HCT116 (cell line): Measurements from ENCODE around the gene SLC24A3. TPM values are rescaled to one million over a fixed set of nuclear protein-coding genes. Genes with fewer than 3 reads are reported as not detected.

Experiments
- ATAC-seq: fragments of 200-7000 bp; cut with Tn5 transposase; 2 replicates; pipeline ENCODE4 v1.9.1; 2020; ENCODE audit warnings: mild to moderate bottlenecking, moderate library complexity
- BruUV-seq: library from RNA; stranded (reverse); fragments of 400-500 nt; replicated peaks from 2 replicates; lab custom pipeline; 2021; lab: Mats Ljungman, UMichigan
- CTCF ChIA-PET: fragments of 300-600 bp; sonication (Branson Sonifier 250); formaldehyde crosslinking; loops from one replicate; lab custom pipeline; 2021; ENCODE audit warnings: antibody characterized with exemption; lab: Charles Lee
- POLR2A ChIA-PET: fragments of 300-600, 350-600 bp; sonication (Branson Sonifier 250); formaldehyde crosslinking; loops from one replicate; lab custom pipeline; 2021; ENCODE audit warnings: antibody characterized with exemption; lab: Charles Lee
- RAD21 ChIA-PET, 2 experiments: fragments of 300-600 bp; sonication (Branson Sonifier 250); formaldehyde crosslinking; loops; one replicate each; lab custom pipeline; 2023; ENCODE audit warnings: low total read pairs in 2 of 2; ENCODE audit not compliant: uncharacterized antibody in 2 of 2, unreplicated experiment in 2 of 2, low non-redundant PET in 1 of 2; lab: Charles Lee
- DNase-seq: peaks from one replicate; pipeline ENCODE4 v3.0.0-alpha.2; 2010; ENCODE audit warnings: low read depth, low spot score
- H2AFZ ChIP-seq: fragments of 200-600 bp; shearing (Covaris generic), sonication (generic); 2 replicates; pipeline ENCODE4 v1.6.1; 2017; ENCODE audit warnings: low read depth, mixed run types, mixed read lengths, antibody characterized with exemption, low read length; ENCODE audit not compliant: poor library complexity, severe bottlenecking
- H3K27ac ChIP-seq: 2 replicates; pipeline ENCODE4 v1.5.1; 2012; ENCODE audit warnings: low read depth, low read length
- H3K27me3 ChIP-seq: fragments of 200-600 bp; sonication (generic); 2 replicates; pipeline ENCODE4 v1.6.1; 2016; ENCODE audit warnings: mixed run types, low read length, mixed read lengths; ENCODE audit not compliant: insufficient read depth
- H3K36me3 ChIP-seq, 2 experiments: fragments of 200-500 bp in 1 of 2; fragments of 200-600 bp in 1 of 2; sonication (Bioruptor generic) in 1 of 2; sonication (generic) in 1 of 2; 2 replicates each; pipeline versions ENCODE4 v1.5.1 to v1.6.1; 2014 to 2016; ENCODE audit warnings: low read length in 2 of 2, inconsistent platforms in 1 of 2, mixed read lengths in 1 of 2, mixed run types in 1 of 2; ENCODE audit not compliant: insufficient read depth in 2 of 2, control insufficient read depth in 1 of 2
- H3K4me1 ChIP-seq, 2 experiments: fragments of 200-600 bp in 1 of 2; sonication (generic) in 1 of 2; 2 replicates each; pipeline versions ENCODE4 v1.5.1 to v1.6.1; 2012 to 2017; ENCODE audit warnings: low read length in 2 of 2, inconsistent platforms in 1 of 2, mild to moderate bottlenecking in 1 of 2, mixed read lengths in 1 of 2, mixed run types in 1 of 2, moderate library complexity in 1 of 2; ENCODE audit not compliant: insufficient read depth in 2 of 2, control insufficient read depth in 1 of 2
- H3K4me2 ChIP-seq: fragments of 200-600 bp; sonication (generic); 2 replicates; pipeline ENCODE4 v1.6.1; 2017; ENCODE audit warnings: mixed run types, low read length, mixed read lengths
- H3K4me3 ChIP-seq, 2 experiments: fragments of 200-600 bp in 1 of 2; sonication (generic) in 1 of 2; replicated peaks in 1 of 2; 2 replicates each; pipeline ENCODE4 v1.5.1; 2011 to 2016; ENCODE audit warnings: low read length in 2 of 2, control low read depth in 1 of 2, low read depth in 1 of 2, mild to moderate bottlenecking in 1 of 2, mixed read lengths in 1 of 2, mixed run types in 1 of 2
- H3K79me2 ChIP-seq: fragments of 200-600 bp; sonication (generic); 2 replicates; pipeline ENCODE4 v1.6.1; 2017; ENCODE audit warnings: mild to moderate bottlenecking, mixed run types, low read length, moderate library complexity, mixed read lengths; ENCODE audit not compliant: insufficient read depth
- H3K9ac ChIP-seq: fragments of 200-600 bp; sonication (generic); 2 replicates; pipeline ENCODE4 v1.6.1; 2016; ENCODE audit warnings: low read length, mixed read lengths
- H3K9me2 ChIP-seq: fragments of 200-600 bp; sonication (generic), shearing (Covaris generic); 2 replicates; pipeline ENCODE4 v1.6.1; 2017; ENCODE audit warnings: mixed run types, mild to moderate bottlenecking, moderate library complexity; ENCODE audit not compliant: insufficient read depth
- H3K9me3 ChIP-seq, 2 experiments: fragments of 200-500 bp in 1 of 2; fragments of 200-600 bp in 1 of 2; sonication (Bioruptor generic) in 1 of 2; sonication (generic) in 1 of 2; 2 replicates each; pipeline ENCODE4 v1.6.1; 2014 to 2017; ENCODE audit warnings: low read length in 2 of 2, mixed read lengths in 2 of 2, inconsistent platforms in 1 of 2, low read depth in 1 of 2, mild to moderate bottlenecking in 1 of 2, mixed run types in 1 of 2, moderate library complexity in 1 of 2; ENCODE audit not compliant: control insufficient read depth in 1 of 2, insufficient read depth in 1 of 2
- H4K20me1 ChIP-seq: fragments of 200-600 bp; sonication (generic), shearing (Covaris generic); 2 replicates; pipeline ENCODE4 v1.6.1; 2017; ENCODE audit warnings: mixed run types, mild to moderate bottlenecking, moderate library complexity; ENCODE audit not compliant: insufficient read depth
- EGR1 ChIP-seq: IDR thresholded peaks from 2 replicates; pipeline ENCODE4 v1.6.1; 2012; ENCODE audit warnings: low read depth
- POLR2A ChIP-seq: IDR thresholded peaks from 2 replicates; pipeline ENCODE4 v1.7.0; 2011; ENCODE audit warnings: borderline replicate concordance; ENCODE audit not compliant: insufficient read depth, insufficient read length; ENCODE audit errors: extremely low read depth
- POLR2AphosphoS5 ChIP-seq: IDR thresholded peaks from 2 replicates; pipeline ENCODE4 v1.6.1; 2011; ENCODE audit warnings: mild to moderate bottlenecking, low read depth, low read length, moderate library complexity
- REST ChIP-seq: IDR thresholded peaks from 2 replicates; pipeline ENCODE4 v1.6.1; 2012; ENCODE audit warnings: low read depth
- SP1 ChIP-seq: IDR thresholded peaks from 2 replicates; pipeline ENCODE4 v1.6.1; 2012; ENCODE audit warnings: low read depth
- SRF ChIP-seq: IDR thresholded peaks from 2 replicates; pipeline ENCODE4 v1.6.1; 2012; ENCODE audit warnings: low read depth
- ZNF274 ChIP-seq: fragments of 200-500 bp; sonication (Bioruptor generic); IDR thresholded peaks from 2 replicates; pipeline ENCODE4 v1.6.1; 2014; ENCODE audit warnings: mild to moderate bottlenecking, low read depth, low read length, inconsistent platforms
- intact Hi-C: fragments of 100-400 bp; cut with micrococcal nuclease; formaldehyde crosslinking; loops from 2 replicates; pipeline ENCODE4 v1.10.0; 2022
- total RNA-seq: library from RNA; stranded (reverse); gene quantifications from one replicate; pipeline ENCODE4 v1.2.1, GENCODE V29; 2021; ENCODE audit not compliant: unreplicated experiment
- TF ChIP-seq, protein P1 (sequence below): IDR thresholded peaks from 2 replicates; pipeline ENCODE4 v1.6.1; 2012

Gene SLC24A3
- total RNA-seq, 1 experiment from 2014 or later, result not detected

DNA sequence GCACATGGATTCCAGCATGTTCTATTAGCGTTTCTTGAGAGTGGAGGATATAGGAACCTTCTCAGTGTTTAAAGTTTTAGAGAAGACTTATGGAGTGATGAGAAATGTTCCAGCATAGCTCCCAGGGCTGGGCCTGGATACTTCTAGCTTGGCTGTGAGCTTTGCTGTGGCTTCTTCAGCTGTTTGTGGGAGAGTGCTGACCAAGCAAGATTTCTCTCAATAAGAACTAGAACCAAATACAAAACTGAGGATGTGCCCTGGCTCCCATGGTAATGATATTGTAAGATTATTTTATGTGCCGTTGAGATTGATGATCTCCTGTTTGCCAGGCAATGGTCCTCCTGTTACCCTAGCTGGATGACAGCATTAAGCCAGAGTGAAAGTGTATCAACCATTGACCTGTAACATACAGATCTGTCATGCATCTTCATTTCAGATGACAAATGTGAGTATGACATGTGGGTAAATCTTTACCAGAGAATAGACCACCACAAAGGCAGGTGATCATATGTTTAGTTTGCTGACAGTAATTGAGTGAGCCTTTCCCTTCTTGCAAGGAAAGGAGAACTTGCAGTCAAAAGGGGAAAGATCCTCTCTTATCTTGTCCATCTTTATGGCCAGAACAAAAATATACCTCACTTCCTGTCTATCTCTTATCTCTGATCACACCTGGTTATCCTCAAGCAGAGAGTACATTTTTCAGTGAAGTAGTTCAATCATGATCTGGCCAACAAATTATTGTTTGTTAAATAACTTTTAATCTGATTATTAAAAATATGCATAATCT is 180.1 kb downstream of the SLC24A3 start:
- Histone ChIP-seq H3K79me2 (no peaks in the 10 kb centered on the region), H4K20me1 (no peaks in the 10 kb centered on the region), H3K27ac (no peak overlapping the region), H3K9me2 (no peaks in the 10 kb centered on the region), H3K9ac (no peak overlapping the region), H2AFZ (no peak overlapping the region), H3K4me3 (no peak overlapping the region), H3K4me1 (no peaks in the 10 kb centered on the region)
- BruUV-seq, result no TSS peak
- intact Hi-C loops, result no loop called here
- no peak for DNase-seq
- no peak for ATAC-seq
- ChIA-PET POLR2A (no interaction called here), RAD21 (no interaction called here)
- TF ChIP-seq EGR1 (no peak), SRF (no peak), POLR2AphosphoS5 (no peak), POLR2A (no peak), ZNF274 (no peak), SP1 (no peak), REST (no peak)
- TF ChIP-seq, protein P1, sequence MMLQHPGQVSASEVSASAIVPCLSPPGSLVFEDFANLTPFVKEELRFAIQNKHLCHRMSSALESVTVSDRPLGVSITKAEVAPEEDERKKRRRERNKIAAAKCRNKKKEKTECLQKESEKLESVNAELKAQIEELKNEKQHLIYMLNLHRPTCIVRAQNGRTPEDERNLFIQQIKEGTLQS, result no peak
- TF ChIP-seq, all 23 proteins: peak for 0
- Histone ChIP-seq H3K9me3 (peaks cover 0 to 13% of the 10 kb centered on the region in 2 experiments; a peak in 2 of 4 replicates), H3K27me3 (no peaks in the 10 kb centered on the region), H3K4me2 (no peak overlapping the region), H3K36me3 (no peaks in the 10 kb centered on the region)
- CTCF ChIA-PET, result no interaction called here
